ENCODE measurements around the gene HAS3.

Gene HAS3

DNA sequence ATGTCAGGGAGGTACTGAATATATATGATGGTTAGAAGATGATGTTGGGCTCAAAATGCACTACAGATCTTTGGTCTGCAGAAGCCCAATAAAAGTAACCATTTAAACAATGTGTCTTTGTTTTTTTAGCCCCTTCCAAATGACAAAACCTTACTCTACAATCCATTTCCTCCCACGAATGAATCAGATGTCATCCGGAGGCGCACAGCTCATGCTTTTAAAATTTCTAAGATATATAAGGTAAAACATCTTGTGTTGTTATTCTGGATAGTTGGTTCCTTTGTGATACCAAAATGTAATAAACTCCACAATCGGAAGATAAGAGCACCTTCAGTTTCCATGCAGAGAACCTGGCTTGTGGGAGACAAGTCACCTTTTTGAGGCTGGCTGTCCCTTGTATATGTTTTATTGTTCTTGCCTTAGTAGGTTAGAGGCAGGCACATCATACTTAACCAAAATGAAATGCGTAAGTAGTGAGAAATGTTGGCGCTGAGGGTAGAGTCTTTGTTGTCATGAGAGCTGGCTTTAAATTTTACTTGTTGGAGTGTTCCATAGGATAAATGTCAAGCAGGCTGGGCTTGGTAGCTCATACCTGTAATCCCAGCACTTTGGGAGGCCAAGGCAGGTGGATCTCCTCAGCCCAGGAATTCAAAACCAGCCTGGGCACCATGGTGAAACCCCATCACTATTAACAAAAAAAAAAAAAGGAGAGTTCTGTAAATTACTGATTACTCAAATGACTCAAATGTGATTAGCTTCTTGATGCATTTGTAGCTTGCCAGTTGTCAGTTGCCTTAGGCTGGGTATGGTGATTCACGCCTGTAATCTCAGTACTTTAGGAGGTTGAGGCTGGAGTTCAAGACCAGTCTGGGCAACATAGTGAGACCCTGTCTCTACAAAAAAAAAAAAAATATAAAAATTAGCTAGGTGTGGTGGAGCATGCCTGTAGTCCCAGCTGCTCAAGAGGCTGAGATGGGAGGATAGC is 61.8 kb downstream of the HAS3 start:
- no peak overlapping the region for H3K27ac Mint-ChIP-seq
- H3K4me3 Mint-ChIP-seq = no peak overlapping the region
- H3K4me1 Mint-ChIP-seq = peaks cover 4% of the 10 kb centered on the region
- H3K9me3 Mint-ChIP-seq = no peaks in the 10 kb centered on the region
- ATAC-seq (ENCODE audit: low read depth) = no peak
- H3K27me3 Mint-ChIP-seq = no peaks in the 10 kb centered on the region
- DNase-seq (ENCODE audit: low spot score in 2 of 2) = no peak
- peaks cover 30% of the 10 kb centered on the region for H3K36me3 Mint-ChIP-seq
